HepG2 (cell line): ENCODE results near the gene SETD1A. TPM values are rescaled to one million over a fixed set of nuclear protein-coding genes. Genes with fewer than 3 reads are reported as not detected.
A peak's percentile ranks its signal among the peaks of the same experiment; 100 is the strongest.

Experiments
- ETV5 ChIP-seq: IDR thresholded peaks from 2 replicates; pipeline ENCODE4 v1.6.1; 2018; ENCODE audit warnings: missing biosample characterization, missing genetic modification reagents, inconsistent platforms, borderline replicate concordance
- KAT8 ChIP-seq: IDR thresholded peaks from 2 replicates; pipeline ENCODE4 v1.6.1; 2016; ENCODE audit warnings: missing genetic modification reagents, missing compliant biosample characterization
- MEIS1 ChIP-seq: sonication (generic); formaldehyde crosslinking; IDR thresholded peaks from 2 replicates; pipeline ENCODE4 v1.9.0; 2021; ENCODE audit warnings: mild to moderate bottlenecking, missing genetic modification reagents, moderate library complexity, borderline replicate concordance
- TARDBP ChIP-seq: sonication (generic); formaldehyde crosslinking; IDR thresholded peaks from 2 replicates; pipeline ENCODE4 v1.8.0; 2022; ENCODE audit warnings: mild to moderate bottlenecking, missing genetic modification reagents
- TBL1XR1 ChIP-seq: fragments of 150-350 bp; IDR thresholded peaks from 2 replicates; pipeline ENCODE4 v1.6.1; 2014; ENCODE audit warnings: borderline replicate concordance, low read length; ENCODE audit not compliant: partially characterized antibody
- TRIM24 ChIP-seq: sonication (generic); formaldehyde crosslinking; IDR thresholded peaks from 2 replicates; pipeline ENCODE4 v1.8.0; 2022; ENCODE audit warnings: mild to moderate bottlenecking, missing genetic modification reagents
- ZNF276 ChIP-seq: sonication (generic); formaldehyde crosslinking; IDR thresholded peaks from 2 replicates; pipeline ENCODE4 v1.4.0; 2020; ENCODE audit warnings: mild to moderate bottlenecking, low read depth, missing genetic modification reagents
- ZNF556 ChIP-seq: sonication (generic); formaldehyde crosslinking; IDR thresholded peaks from 2 replicates; pipeline ENCODE4 v1.4.0; 2020; ENCODE audit warnings: mild to moderate bottlenecking, missing genetic modification reagents, borderline replicate concordance
- ZNF792 ChIP-seq: IDR thresholded peaks from 2 replicates; pipeline ENCODE4 v1.6.1; 2016
- ZSCAN31 ChIP-seq: sonication (generic); formaldehyde crosslinking; IDR thresholded peaks from 2 replicates; pipeline ENCODE4 v1.5.0; 2020; ENCODE audit warnings: low read depth, mild to moderate bottlenecking, missing genetic modification reagents
- polyA plus RNA-seq, 8 experiments: library from polyadenylated mRNA; depleted of rRNA in 3 of 8; stranded (reverse) in 7 of 8; unstranded in 1 of 8; fragments of >200 nt; fragmentation: Illumina TruSeq in 4 of 8; extraction: Trizol in 4 of 8; gene quantifications; 2 replicates each; pipeline versions ENCODE4 v1.2.1 to v1.2.3, GENCODE V29; 2011 to 2016; ENCODE audit warnings: low read depth in 4 of 8, missing spikeins in 1 of 8, mixed read lengths in 1 of 8; ENCODE audit not compliant: insufficient read depth in 1 of 8
- total RNA-seq, 5 experiments: library from RNA; depleted of rRNA; stranded (reverse); fragments of >200 nt; fragmentation: Illumina TruSeq; extraction: Trizol; gene quantifications; 2 replicates each; pipeline ENCODE4 v1.2.3, GENCODE V29; 2016; ENCODE audit warnings: low read depth in 1 of 5
- TF ChIP-seq, protein P1 (sequence below): sonication (generic); formaldehyde crosslinking; IDR thresholded peaks from 2 replicates; pipeline ENCODE4 v1.5.1; 2020; ENCODE audit warnings: mild to moderate bottlenecking, missing genetic modification reagents, moderate library complexity
- TF ChIP-seq, protein P2 (sequence below): sonication (generic); formaldehyde crosslinking; IDR thresholded peaks from 2 replicates; pipeline ENCODE4 v1.4.0; 2020; ENCODE audit warnings: mild to moderate bottlenecking, missing genetic modification reagents, borderline replicate concordance
- TF ChIP-seq, protein P3 (sequence below): fragments of 450-650 bp; IDR thresholded peaks from 2 replicates; pipeline ENCODE4 v1.6.1; 2016
- TF ChIP-seq, protein P4 (sequence below): sonication (generic); formaldehyde crosslinking; IDR thresholded peaks from 2 replicates; pipeline ENCODE4 v1.4.0; 2020; ENCODE audit warnings: missing genetic modification reagents

Gene SETD1A
- total and polyA plus RNA-seq, 2 of the 13 experiments (the other 11 are each of a cell fraction or from before 2014, with no cell fraction given), result 3.8 to 5.6 TPM

GRCh38 chr16:30941600-30942425 is 15.7 kb upstream of the SETD1A start (continued):
- TF ChIP-seq, protein P1, sequence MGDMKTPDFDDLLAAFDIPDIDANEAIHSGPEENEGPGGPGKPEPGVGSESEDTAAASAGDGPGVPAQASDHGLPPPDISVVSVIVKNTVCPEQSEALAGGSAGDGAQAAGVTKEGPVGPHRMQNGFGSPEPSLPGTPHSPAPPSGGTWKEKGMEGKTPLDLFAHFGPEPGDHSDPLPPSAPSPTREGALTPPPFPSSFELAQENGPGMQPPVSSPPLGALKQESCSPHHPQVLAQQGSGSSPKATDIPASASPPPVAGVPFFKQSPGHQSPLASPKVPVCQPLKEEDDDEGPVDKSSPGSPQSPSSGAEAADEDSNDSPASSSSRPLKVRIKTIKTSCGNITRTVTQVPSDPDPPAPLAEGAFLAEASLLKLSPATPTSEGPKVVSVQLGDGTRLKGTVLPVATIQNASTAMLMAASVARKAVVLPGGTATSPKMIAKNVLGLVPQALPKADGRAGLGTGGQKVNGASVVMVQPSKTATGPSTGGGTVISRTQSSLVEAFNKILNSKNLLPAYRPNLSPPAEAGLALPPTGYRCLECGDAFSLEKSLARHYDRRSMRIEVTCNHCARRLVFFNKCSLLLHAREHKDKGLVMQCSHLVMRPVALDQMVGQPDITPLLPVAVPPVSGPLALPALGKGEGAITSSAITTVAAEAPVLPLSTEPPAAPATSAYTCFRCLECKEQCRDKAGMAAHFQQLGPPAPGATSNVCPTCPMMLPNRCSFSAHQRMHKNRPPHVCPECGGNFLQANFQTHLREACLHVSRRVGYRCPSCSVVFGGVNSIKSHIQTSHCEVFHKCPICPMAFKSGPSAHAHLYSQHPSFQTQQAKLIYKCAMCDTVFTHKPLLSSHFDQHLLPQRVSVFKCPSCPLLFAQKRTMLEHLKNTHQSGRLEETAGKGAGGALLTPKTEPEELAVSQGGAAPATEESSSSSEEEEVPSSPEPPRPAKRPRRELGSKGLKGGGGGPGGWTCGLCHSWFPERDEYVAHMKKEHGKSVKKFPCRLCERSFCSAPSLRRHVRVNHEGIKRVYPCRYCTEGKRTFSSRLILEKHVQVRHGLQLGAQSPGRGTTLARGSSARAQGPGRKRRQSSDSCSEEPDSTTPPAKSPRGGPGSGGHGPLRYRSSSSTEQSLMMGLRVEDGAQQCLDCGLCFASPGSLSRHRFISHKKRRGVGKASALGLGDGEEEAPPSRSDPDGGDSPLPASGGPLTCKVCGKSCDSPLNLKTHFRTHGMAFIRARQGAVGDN (CRISPR knock-in tag), result peak; percentile 97
- TF ChIP-seq KAT8 (CRISPR knock-in tag) (peak; percentile 34; the same call in 1 of the 2 replicates), ZSCAN31 (CRISPR knock-in tag) (peak; percentile 49; the same call in 1 of the 2 replicates), ZNF556 (CRISPR knock-in tag) (peak; percentile 76), ETV5 (CRISPR knock-in tag) (peak; percentile 75), MEIS1 (peak; percentile 84; the same call in 1 of the 2 replicates), TARDBP (peak; percentile 72; the same call in 1 of the 2 replicates), TBL1XR1 (no peak), ZNF276 (CRISPR knock-in tag) (peak; percentile 50; the same call in 1 of the 2 replicates), ZNF792 (CRISPR knock-in tag) (0 out of 2 replicates have a peak, but pooled peaks have one; percentile 17), TRIM24 (no peak)
- TF ChIP-seq, protein P2, sequence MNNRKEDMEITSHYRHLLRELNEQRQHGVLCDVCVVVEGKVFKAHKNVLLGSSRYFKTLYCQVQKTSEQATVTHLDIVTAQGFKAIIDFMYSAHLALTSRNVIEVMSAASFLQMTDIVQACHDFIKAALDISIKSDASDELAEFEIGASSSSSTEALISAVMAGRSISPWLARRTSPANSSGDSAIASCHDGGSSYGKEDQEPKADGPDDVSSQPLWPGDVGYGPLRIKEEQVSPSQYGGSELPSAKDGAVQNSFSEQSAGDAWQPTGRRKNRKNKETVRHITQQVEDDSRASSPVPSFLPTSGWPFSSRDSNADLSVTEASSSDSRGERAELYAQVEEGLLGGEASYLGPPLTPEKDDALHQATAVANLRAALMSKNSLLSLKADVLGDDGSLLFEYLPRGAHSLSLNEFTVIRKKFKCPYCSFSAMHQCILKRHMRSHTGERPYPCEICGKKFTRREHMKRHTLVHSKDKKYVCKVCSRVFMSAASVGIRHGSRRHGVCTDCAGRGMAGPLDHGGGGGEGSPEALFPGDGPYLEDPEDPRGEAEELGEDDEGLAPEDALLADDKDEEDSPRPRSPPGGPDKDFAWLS (CRISPR knock-in tag), result peak; percentile 89; the same call in 1 of the 2 replicates
- TF ChIP-seq, protein P3, sequence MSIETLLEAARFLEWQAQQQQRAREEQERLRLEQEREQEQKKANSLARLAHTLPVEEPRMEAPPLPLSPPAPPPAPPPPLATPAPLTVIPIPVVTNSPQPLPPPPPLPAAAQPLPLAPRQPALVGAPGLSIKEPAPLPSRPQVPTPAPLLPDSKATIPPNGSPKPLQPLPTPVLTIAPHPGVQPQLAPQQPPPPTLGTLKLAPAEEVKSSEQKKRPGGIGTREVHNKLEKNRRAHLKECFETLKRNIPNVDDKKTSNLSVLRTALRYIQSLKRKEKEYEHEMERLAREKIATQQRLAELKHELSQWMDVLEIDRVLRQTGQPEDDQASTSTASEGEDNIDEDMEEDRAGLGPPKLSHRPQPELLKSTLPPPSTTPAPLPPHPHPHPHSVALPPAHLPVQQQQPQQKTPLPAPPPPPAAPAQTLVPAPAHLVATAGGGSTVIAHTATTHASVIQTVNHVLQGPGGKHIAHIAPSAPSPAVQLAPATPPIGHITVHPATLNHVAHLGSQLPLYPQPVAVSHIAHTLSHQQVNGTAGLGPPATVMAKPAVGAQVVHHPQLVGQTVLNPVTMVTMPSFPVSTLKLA, result no peak
- TF ChIP-seq, protein P4, sequence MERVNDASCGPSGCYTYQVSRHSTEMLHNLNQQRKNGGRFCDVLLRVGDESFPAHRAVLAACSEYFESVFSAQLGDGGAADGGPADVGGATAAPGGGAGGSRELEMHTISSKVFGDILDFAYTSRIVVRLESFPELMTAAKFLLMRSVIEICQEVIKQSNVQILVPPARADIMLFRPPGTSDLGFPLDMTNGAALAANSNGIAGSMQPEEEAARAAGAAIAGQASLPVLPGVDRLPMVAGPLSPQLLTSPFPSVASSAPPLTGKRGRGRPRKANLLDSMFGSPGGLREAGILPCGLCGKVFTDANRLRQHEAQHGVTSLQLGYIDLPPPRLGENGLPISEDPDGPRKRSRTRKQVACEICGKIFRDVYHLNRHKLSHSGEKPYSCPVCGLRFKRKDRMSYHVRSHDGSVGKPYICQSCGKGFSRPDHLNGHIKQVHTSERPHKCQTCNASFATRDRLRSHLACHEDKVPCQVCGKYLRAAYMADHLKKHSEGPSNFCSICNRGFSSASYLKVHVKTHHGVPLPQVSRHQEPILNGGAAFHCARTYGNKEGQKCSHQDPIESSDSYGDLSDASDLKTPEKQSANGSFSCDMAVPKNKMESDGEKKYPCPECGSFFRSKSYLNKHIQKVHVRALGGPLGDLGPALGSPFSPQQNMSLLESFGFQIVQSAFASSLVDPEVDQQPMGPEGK (CRISPR knock-in tag), result peak; percentile 68
